ENCODE measurements around the gene GAB2. TPM values are rescaled to one million over a fixed set of nuclear protein-coding genes. Genes with fewer than 3 reads are reported as not detected.
A peak's percentile ranks its signal among the peaks of the same experiment; 100 is the strongest.

The GAB2 gene
- total and polyA plus RNA-seq, 2 experiments from 2014 or later = 4.9 to 10.2 TPM

DNA sequence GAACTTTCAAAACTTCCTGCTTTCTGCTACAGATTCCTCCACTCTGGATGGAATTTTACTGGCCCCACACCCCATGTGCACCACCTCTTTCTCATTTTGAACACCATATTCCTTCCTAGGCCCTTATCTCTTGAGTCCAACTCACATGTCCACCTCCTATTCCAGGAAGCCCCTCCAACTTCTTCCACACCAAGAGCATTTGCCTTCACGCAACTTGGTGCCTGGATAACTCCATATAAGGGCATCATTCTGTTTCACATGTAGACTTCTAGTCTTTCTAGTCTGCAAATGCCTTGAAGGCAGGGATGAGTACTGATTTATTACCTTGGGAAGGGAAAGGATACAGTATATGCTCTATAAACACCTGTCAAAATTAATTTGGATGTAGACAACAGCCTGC is 17.5 kb downstream of the GAB2 start:
- WGBS (ENCODE audit: low lambda C conversion rate, missing lambda C conversion rate) = 76% methylated on average over 1 of the region's 1 CpG
- Histone ChIP-seq H4K20me1 (ENCODE audit: insufficient read depth, poor library complexity, severe bottlenecking) (no peaks in the 10 kb centered on the region), H3K9me2 (replicated peaks; ENCODE audit: insufficient read depth) (no peaks in the 10 kb centered on the region), H3K9me3 (ENCODE audit: low read depth) (no peaks in the 10 kb centered on the region), H3K27ac (peak overlapping the region; percentile 24), H3K79me2 (peaks cover 74% of the 10 kb centered on the region), H3K4me3 (no peak overlapping the region), H3K27me3 (no peaks in the 10 kb centered on the region), H3K4me1 (ENCODE audit: insufficient read depth) (no peaks in the 10 kb centered on the region), H3K4me2 (no peak overlapping the region), H3K36me3 (replicated peaks; ENCODE audit: insufficient read depth, low read depth) (no peaks in the 10 kb centered on the region), H2AFZ (no peak overlapping the region)
- TF ChIP-seq, protein P1, sequence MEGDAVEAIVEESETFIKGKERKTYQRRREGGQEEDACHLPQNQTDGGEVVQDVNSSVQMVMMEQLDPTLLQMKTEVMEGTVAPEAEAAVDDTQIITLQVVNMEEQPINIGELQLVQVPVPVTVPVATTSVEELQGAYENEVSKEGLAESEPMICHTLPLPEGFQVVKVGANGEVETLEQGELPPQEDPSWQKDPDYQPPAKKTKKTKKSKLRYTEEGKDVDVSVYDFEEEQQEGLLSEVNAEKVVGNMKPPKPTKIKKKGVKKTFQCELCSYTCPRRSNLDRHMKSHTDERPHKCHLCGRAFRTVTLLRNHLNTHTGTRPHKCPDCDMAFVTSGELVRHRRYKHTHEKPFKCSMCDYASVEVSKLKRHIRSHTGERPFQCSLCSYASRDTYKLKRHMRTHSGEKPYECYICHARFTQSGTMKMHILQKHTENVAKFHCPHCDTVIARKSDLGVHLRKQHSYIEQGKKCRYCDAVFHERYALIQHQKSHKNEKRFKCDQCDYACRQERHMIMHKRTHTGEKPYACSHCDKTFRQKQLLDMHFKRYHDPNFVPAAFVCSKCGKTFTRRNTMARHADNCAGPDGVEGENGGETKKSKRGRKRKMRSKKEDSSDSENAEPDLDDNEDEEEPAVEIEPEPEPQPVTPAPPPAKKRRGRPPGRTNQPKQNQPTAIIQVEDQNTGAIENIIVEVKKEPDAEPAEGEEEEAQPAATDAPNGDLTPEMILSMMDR (IDR thresholded peaks at IDR 0.05; ENCODE audit: poor library complexity) = no peak
- no peak for TF ChIP-seq EZH2phosphoT487 (IDR thresholded peaks at IDR 0.05; ENCODE audit: low read depth, severe bottlenecking, unreplicated experiment)
- no peak for TF ChIP-seq EZH2 (IDR thresholded peaks at IDR 0.05; ENCODE audit: borderline replicate concordance)
- DNase-seq (ENCODE audit: low spot score) = no peak

DNA sequence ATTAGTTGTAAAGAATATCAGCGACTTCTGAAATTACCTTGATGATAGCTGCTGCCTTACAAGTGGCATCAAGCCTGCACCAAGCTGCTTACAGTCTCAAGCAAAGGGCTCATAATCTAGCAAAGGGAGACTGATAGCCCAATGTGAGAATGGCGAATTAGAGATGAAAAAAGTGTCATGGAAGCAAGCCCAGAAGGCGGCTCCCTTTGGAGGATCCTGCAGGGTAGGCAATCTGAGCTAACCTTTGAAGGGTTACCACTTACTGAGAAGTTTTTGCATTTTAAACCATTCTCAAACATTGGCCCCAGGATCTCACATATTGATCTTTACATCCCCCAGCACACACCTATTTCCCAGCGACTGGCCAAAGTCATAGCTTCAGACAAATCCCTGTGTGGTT is 18.5 kb downstream of the GAB2 start:
- WGBS (ENCODE audit: low lambda C conversion rate, missing lambda C conversion rate) = 57% methylated on average over 4 of the region's 4 CpGs
- no peak overlapping the region for H3K4me3 ChIP-seq
- DNase-seq (ENCODE audit: low spot score) = no peak
- no peaks in the 10 kb centered on the region for H4K20me1 ChIP-seq (ENCODE audit: insufficient read depth, poor library complexity, severe bottlenecking)
- no peak overlapping the region for H3K27ac ChIP-seq
- no peaks in the 10 kb centered on the region for H3K9me2 ChIP-seq (replicated peaks; ENCODE audit: insufficient read depth)
- H3K79me2 ChIP-seq = peaks cover 66% of the 10 kb centered on the region
- H3K4me1 ChIP-seq (ENCODE audit: insufficient read depth) = no peaks in the 10 kb centered on the region
- no peaks in the 10 kb centered on the region for H3K36me3 ChIP-seq (replicated peaks; ENCODE audit: insufficient read depth, low read depth)
- TF ChIP-seq EZH2phosphoT487 (IDR thresholded peaks at IDR 0.05; ENCODE audit: low read depth, severe bottlenecking, unreplicated experiment) = no peak
- TF ChIP-seq EZH2 (IDR thresholded peaks at IDR 0.05; ENCODE audit: borderline replicate concordance) = no peak
- TF ChIP-seq, protein P1 (IDR thresholded peaks at IDR 0.05; ENCODE audit: poor library complexity) = no peak
- H2AFZ ChIP-seq = no peak overlapping the region
- H3K9me3 ChIP-seq (ENCODE audit: low read depth) = no peaks in the 10 kb centered on the region
- no peak overlapping the region for H3K4me2 ChIP-seq
- H3K27me3 ChIP-seq = no peaks in the 10 kb centered on the region

DNA sequence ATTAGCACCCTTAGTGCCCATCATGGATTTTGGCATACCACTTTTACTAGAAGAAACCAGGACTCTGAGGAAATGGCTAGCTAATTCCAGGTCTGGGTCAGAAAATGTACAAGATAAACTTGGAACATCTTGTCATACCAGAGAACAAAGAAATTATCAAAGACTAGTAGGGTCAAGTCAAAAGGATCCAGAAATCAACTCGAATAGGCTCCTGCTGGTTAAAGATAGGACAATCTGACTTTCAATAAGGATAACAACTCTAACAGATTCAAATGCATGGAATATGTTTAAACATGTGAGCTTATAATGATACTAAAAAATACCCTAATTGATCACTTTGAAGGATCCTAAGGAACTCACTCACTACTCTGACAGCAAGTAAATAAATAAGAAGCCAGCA is 18.9 kb downstream of the GAB2 start:
- no peak for DNase-seq (ENCODE audit: low spot score)
- Histone ChIP-seq H3K27ac (no peak overlapping the region), H3K79me2 (peaks cover 66% of the 10 kb centered on the region), H3K27me3 (no peaks in the 10 kb centered on the region), H3K9me3 (ENCODE audit: low read depth) (no peaks in the 10 kb centered on the region), H3K36me3 (replicated peaks; ENCODE audit: insufficient read depth, low read depth) (no peaks in the 10 kb centered on the region), H4K20me1 (ENCODE audit: insufficient read depth, poor library complexity, severe bottlenecking) (no peaks in the 10 kb centered on the region), H3K4me1 (ENCODE audit: insufficient read depth) (no peaks in the 10 kb centered on the region), H3K4me3 (no peak overlapping the region), H2AFZ (no peak overlapping the region), H3K9me2 (replicated peaks; ENCODE audit: insufficient read depth) (no peaks in the 10 kb centered on the region), H3K4me2 (no peak overlapping the region)
- no peak for TF ChIP-seq EZH2 (IDR thresholded peaks at IDR 0.05; ENCODE audit: borderline replicate concordance)
- TF ChIP-seq, protein P1 (IDR thresholded peaks at IDR 0.05; ENCODE audit: poor library complexity) = no peak
- no peak for TF ChIP-seq EZH2phosphoT487 (IDR thresholded peaks at IDR 0.05; ENCODE audit: low read depth, severe bottlenecking, unreplicated experiment)
- 61% methylated on average over 1 of the region's 1 CpG for WGBS (ENCODE audit: low lambda C conversion rate, missing lambda C conversion rate)

DNA sequence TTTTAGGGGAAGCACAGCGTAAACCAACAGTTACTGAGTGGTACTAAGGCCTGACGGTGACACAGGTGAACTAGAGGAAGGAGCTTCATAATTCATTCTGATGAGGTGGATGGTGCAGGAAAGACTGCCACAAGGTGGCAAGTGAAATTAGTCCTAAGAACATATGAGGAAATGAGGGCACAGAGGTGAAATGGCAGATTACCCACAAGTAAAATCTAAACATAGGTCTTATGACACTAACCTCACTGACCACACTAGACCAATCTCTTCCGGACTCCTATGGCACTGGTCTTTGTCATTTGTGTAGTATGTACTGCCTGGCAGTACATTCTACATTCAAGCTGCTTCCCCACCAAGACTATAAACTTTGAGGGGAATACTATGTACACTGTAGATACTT is 20.2 kb downstream of the GAB2 start:
- 87% methylated on average over 3 of the region's 3 CpGs for WGBS (ENCODE audit: low lambda C conversion rate, missing lambda C conversion rate)
- Histone ChIP-seq H3K4me3 (no peak overlapping the region), H4K20me1 (ENCODE audit: insufficient read depth, poor library complexity, severe bottlenecking) (no peaks in the 10 kb centered on the region), H3K36me3 (replicated peaks; ENCODE audit: insufficient read depth, low read depth) (no peaks in the 10 kb centered on the region), H2AFZ (no peak overlapping the region), H3K4me2 (no peak overlapping the region), H3K27me3 (no peaks in the 10 kb centered on the region), H3K27ac (no peak overlapping the region), H3K9me2 (replicated peaks; ENCODE audit: insufficient read depth) (no peaks in the 10 kb centered on the region), H3K4me1 (ENCODE audit: insufficient read depth) (no peaks in the 10 kb centered on the region), H3K9me3 (ENCODE audit: low read depth) (no peaks in the 10 kb centered on the region), H3K79me2 (peaks cover 57% of the 10 kb centered on the region)
- no peak for DNase-seq (ENCODE audit: low spot score)
- TF ChIP-seq EZH2 (IDR thresholded peaks at IDR 0.05; ENCODE audit: borderline replicate concordance) (no peak), EZH2phosphoT487 (IDR thresholded peaks at IDR 0.05; ENCODE audit: low read depth, severe bottlenecking, unreplicated experiment) (no peak)
- TF ChIP-seq, protein P1 (IDR thresholded peaks at IDR 0.05; ENCODE audit: poor library complexity) = no peak

All from hepatocyte (in vitro differentiated cells).